CD14-positive monocyte (primary cell): Measurements from ENCODE around the gene SNX13. TPM values are rescaled to one million over a fixed set of nuclear protein-coding genes. Genes with fewer than 3 reads are reported as not detected.

Source experiments
- DNase-seq, 3 donors: peaks; one replicate each; pipeline ENCODE4 v3.0.0-alpha.2; 2011 to 2022
- H2AFZ ChIP-seq: 2 replicates; pipeline ENCODE4 v1.6.0; 2012; ENCODE audit warnings: mild to moderate bottlenecking, low read depth, low read length, inconsistent platforms; ENCODE audit not compliant: insufficient read depth, poor library complexity, severe bottlenecking
- H3K27ac ChIP-seq, 2 donors: 1 replicate in 1 of 2; 2 replicates in 1 of 2; pipeline ENCODE4 v1.5.1; 2012 to 2013; ENCODE audit warnings: low read length in 2 of 2, control low read depth in 1 of 2, inconsistent platforms in 1 of 2, low read depth in 1 of 2, mild to moderate bottlenecking in 1 of 2
- H3K27me3 ChIP-seq, 2 donors: one replicate each; pipeline versions ENCODE4 v1.6.0 to v1.6.1; 2011 to 2013; ENCODE audit warnings: low read length in 2 of 2; ENCODE audit not compliant: control insufficient read depth in 2 of 2, insufficient read depth in 2 of 2
- H3K36me3 ChIP-seq, 2 donors: replicated peaks in 1 of 2; 1 replicate in 1 of 2; 2 replicates in 1 of 2; pipeline versions ENCODE4 v1.5.1 to v1.6.1; 2012 to 2013; ENCODE audit warnings: low read length in 2 of 2, control low read depth in 1 of 2, inconsistent platforms in 1 of 2, mild to moderate bottlenecking in 1 of 2; ENCODE audit not compliant: insufficient read depth in 2 of 2, control insufficient read depth in 1 of 2
- H3K4me1 ChIP-seq, 2 donors: 1 replicate in 1 of 2; 2 replicates in 1 of 2; pipeline versions ENCODE4 v1.5.1 to v1.6.1; 2012 to 2013; ENCODE audit warnings: low read length in 2 of 2, control low read depth in 1 of 2, inconsistent platforms in 1 of 2, mild to moderate bottlenecking in 1 of 2, moderate library complexity in 1 of 2; ENCODE audit not compliant: insufficient read depth in 2 of 2, control insufficient read depth in 1 of 2
- H3K4me2 ChIP-seq: replicated peaks from 2 replicates; pipeline ENCODE3; 2012; ENCODE audit warnings: low read length, moderate library complexity, mild to moderate bottlenecking; ENCODE audit not compliant: poor library complexity, severe bottlenecking; ENCODE audit errors: extremely low read depth
- H3K4me3 ChIP-seq, 3 experiments: fragments of 200-600 bp in 1 of 3; sonication (generic) in 1 of 3; replicated peaks in 1 of 3; 1 replicate in 2 of 3; 2 replicates in 1 of 3; pipeline ENCODE4 v1.5.1; 2011 to 2013; ENCODE audit warnings: low read length in 3 of 3, mild to moderate bottlenecking in 3 of 3, control low read depth in 2 of 3, low read depth in 2 of 3, inconsistent platforms in 1 of 3, moderate library complexity in 1 of 3
- H3K79me2 ChIP-seq: 2 replicates; pipeline ENCODE4 v1.6.0; 2012; ENCODE audit warnings: mild to moderate bottlenecking, control low read depth, inconsistent platforms, low read length, moderate library complexity; ENCODE audit not compliant: insufficient read depth
- H3K9ac ChIP-seq: 2 replicates; pipeline ENCODE4 v1.6.0; 2017; ENCODE audit warnings: low read length, mild to moderate bottlenecking; ENCODE audit not compliant: insufficient read depth, poor library complexity, severe bottlenecking
- H3K9me3 ChIP-seq, 2 donors: replicated peaks in 1 of 2; 1 replicate in 1 of 2; 2 replicates in 1 of 2; pipeline versions ENCODE4 v1.5.1 to v1.6.1; 2012 to 2013; ENCODE audit warnings: low read length in 2 of 2, control low read depth in 1 of 2; ENCODE audit not compliant: control insufficient read depth in 1 of 2, insufficient read depth in 1 of 2
- H4K20me1 ChIP-seq: 2 replicates; pipeline ENCODE4 v1.6.0; 2012; ENCODE audit warnings: mild to moderate bottlenecking, low read length, control low read depth, moderate library complexity; ENCODE audit not compliant: insufficient read depth
- H3K27ac Mint-ChIP-seq, 7 donors: one replicate each; pipeline ENCODE4 v1.8.0; 2020; ENCODE audit warnings: mild to moderate bottlenecking in 7 of 7, mixed read lengths in 7 of 7, moderate library complexity in 6 of 7, inconsistent platforms in 2 of 7
- H3K27me3 Mint-ChIP-seq, 3 donors: one replicate each; pipeline ENCODE4 v1.8.0; 2021 to 2022; ENCODE audit warnings: low read depth in 3 of 3, mild to moderate bottlenecking in 3 of 3, mixed read lengths in 3 of 3, moderate library complexity in 3 of 3, inconsistent platforms in 1 of 3
- H3K36me3 Mint-ChIP-seq, 2 donors: one replicate each; pipeline ENCODE4 v1.8.0; 2020; ENCODE audit warnings: mixed read lengths in 2 of 2, inconsistent platforms in 1 of 2, mild to moderate bottlenecking in 1 of 2
- H3K4me1 Mint-ChIP-seq: one replicate; pipeline ENCODE4 v1.8.0; 2020; ENCODE audit warnings: mild to moderate bottlenecking, mixed read lengths
- H3K4me3 Mint-ChIP-seq, 2 donors: one replicate each; pipeline ENCODE4 v1.8.0; 2020; ENCODE audit warnings: mild to moderate bottlenecking in 2 of 2, mixed read lengths in 2 of 2, moderate library complexity in 1 of 2
- H3K9me3 Mint-ChIP-seq, 7 donors: one replicate each; pipeline ENCODE4 v1.8.0; 2020 to 2022; ENCODE audit warnings: mixed read lengths in 7 of 7, mild to moderate bottlenecking in 6 of 7, moderate library complexity in 6 of 7, inconsistent platforms in 2 of 7
- CTCF ChIP-seq: fragments of 200-600 bp; IDR thresholded peaks from one replicate; pipeline ENCODE4 v1.8.0; 2022; ENCODE audit warnings: antibody characterized with exemption, mild to moderate bottlenecking
- WGBS: methylation state at CpG from one replicate; pipeline ENCODE4 v1.1.5; 2013; ENCODE audit warnings: missing lambda C conversion rate; ENCODE audit not compliant: insufficient coverage; 5-methylcytosine and 5-hydroxymethylcytosine counted together
- intact Hi-C, 2 donors: fragments of 100-400 bp; cut with micrococcal nuclease; formaldehyde crosslinking; loops; one replicate each; pipeline versions ENCODE4 v1.15.0 to v1.15.1; 2023
- polyA minus RNA-seq: library from RNA; depleted of rRNA, polyadenylated mRNA; stranded (reverse); fragments of >200 nt; gene quantifications from 2 replicates; pipeline ENCODE4 v1.2.3, GENCODE V29; 2012
- polyA plus RNA-seq, 3 donors: library from polyadenylated mRNA; depleted of rRNA in 1 of 3; unstranded in 2 of 3; stranded (reverse) in 1 of 3; fragments of 300-500 nt in 2 of 3; fragments of >200 nt in 1 of 3; fragmentation: Illumina TruSeq in 2 of 3; gene quantifications; 1 replicate in 2 of 3; 2 replicates in 1 of 3; pipeline ENCODE4 v1.2.3, GENCODE V29; 2012 to 2021
- total RNA-seq, 12 experiments: library from RNA in 1 of 12; stranded (reverse) in 1 of 12; fragments of 120-200 nt in 1 of 12; gene quantifications; one replicate each; pipeline ENCODE4 v1.2.4 and lab custom pipeline; 2013 to 2026; ENCODE audit warnings: mixed read lengths in 6 of 12, inconsistent platforms in 1 of 12

SNX13 gene
- 53.1 TPM for total RNA-seq (2013)
- polyA plus RNA-seq (10 to 100 TPM; 12.1 to 31.3 (median 17.4) TPM), polyA minus RNA-seq (18.8 and 23.1 TPM in 2 replicates), total RNA-seq (lab: John Stamatoyannopoulos, UW) (46.6 to 197 (median 130) reads per million in 11 experiments)

GRCh38 chr7:17940302-17940883 is at the start of gene SNX13:
Gene SNX13 (minus strand): TSS chr7:17940494. CDS start chr7:17940295, 199 bp downstream.
- DNase-seq = peak; percentile 88 to 91 (median 90)
- Histone ChIP-seq H3K9me3 (no peaks in the 10 kb centered on the region), H3K79me2 (peaks cover 49% of the 10 kb centered on the region), H3K4me1 (peaks cover 19 to 34% of the 10 kb centered on the region in 2 donors), H4K20me1 (peaks cover 25% of the 10 kb centered on the region), H3K4me2 (peak within 1 kb of the TSS; percentile 84), H3K27me3 (no peaks in the 10 kb centered on the region), H3K36me3 (no peaks in the 10 kb centered on the region), H2AFZ (peak within 1 kb of the TSS; percentile 98), H3K4me3 (peak within 1 kb of the TSS; percentile 85 to 96 (median 94)), H3K9ac (peak within 1 kb of the TSS; percentile 98), H3K27ac (peak within 1 kb of the TSS; percentile 99)
- Mint-ChIP-seq H3K27me3 (peaks cover 0 to 2% (median 0%) of the 10 kb centered on the region in 3 donors), H3K36me3 (peaks cover 4 to 5% of the 10 kb centered on the region in 2 donors), H3K27ac (peak within 1 kb of the TSS; percentile 99 to 100 (median 99)), H3K4me1 (peaks cover 32% of the 10 kb centered on the region), H3K4me3 (peak within 1 kb of the TSS; percentile 96 to 97), H3K9me3 (peaks cover 0 to 1% (median 0%) of the 10 kb centered on the region in 7 donors)
- intact Hi-C loops = no loop called here
- under 1% methylated on average over 59 of the region's 66 CpGs for WGBS
- TF ChIP-seq CTCF = peak; percentile 21

- Mint-ChIP-seq H3K4me3 (no peak overlapping the region), H3K36me3 (no peaks in the 10 kb centered on the region), H3K4me1 (peaks cover 3% of the 10 kb centered on the region), H3K27ac (no peak overlapping the region), H3K27me3 (peaks cover 0 to 1% (median 0%) of the 10 kb centered on the region in 3 donors), H3K9me3 (no peaks in the 10 kb centered on the region)
- H3K4me2 ChIP-seq = no peak overlapping the region
- no peak overlapping the region for H3K4me3 ChIP-seq
- H3K4me1 ChIP-seq = no peaks in the 10 kb centered on the region
- no peaks in the 10 kb centered on the region for H3K27me3 ChIP-seq
- no peak overlapping the region for H3K9ac ChIP-seq
- no peaks in the 10 kb centered on the region for H3K36me3 ChIP-seq
- TF ChIP-seq CTCF = no peak
- 68% methylated on average over 3 of the region's 5 CpGs for WGBS
- no peak for DNase-seq
- H3K79me2 ChIP-seq = no peaks in the 10 kb centered on the region
- no peaks in the 10 kb centered on the region for H4K20me1 ChIP-seq
- no peaks in the 10 kb centered on the region for H3K9me3 ChIP-seq
- no peak overlapping the region for H2AFZ ChIP-seq
- no peak overlapping the region for H3K27ac ChIP-seq
- intact Hi-C loops = no loop called here
Observed at GRCh38 chr7:17989546-17989945, 49.3 kb upstream of the SNX13 start.
